ENCODE results near the gene FMNL2. TPM values are rescaled to one million over a fixed set of nuclear protein-coding genes. Genes with fewer than 3 reads are reported as not detected.

FMNL2 gene
- total RNA-seq, 1 donor from 2014 or later = 41.7 TPM

- Mint-ChIP-seq H3K4me1 (ENCODE audit: unreplicated experiment) (peaks cover 23% of the 10 kb centered on the region), H3K27me3 (ENCODE audit: unreplicated experiment) (peaks cover 5% of the 10 kb centered on the region), H3K27ac (ENCODE audit: unreplicated experiment) (peak overlapping the region; percentile 4), H3K36me3 (ENCODE audit: low read depth, unreplicated experiment) (no peaks in the 10 kb centered on the region), H3K9me3 (ENCODE audit: unreplicated experiment) (no peaks in the 10 kb centered on the region), H3K4me3 (ENCODE audit: unreplicated experiment) (no peak overlapping the region)
- no peak for TF ChIP-seq CTCF (IDR thresholded peaks at IDR 0.05; ENCODE audit: unreplicated experiment)
- DNase-seq (ENCODE audit: low spot score) = no peak
Measured at GRCh38 chr2:152369176-152369860, 34.3 kb downstream of the FMNL2 start.

- no peak overlapping the region for H3K4me3 Mint-ChIP-seq (ENCODE audit: unreplicated experiment)
- H3K27ac Mint-ChIP-seq (ENCODE audit: unreplicated experiment) = no peak overlapping the region
Measured at GRCh38 chr2:152370783-152371182, 35.8 kb downstream of the FMNL2 start.

GRCh38 chr2:152372438-152372984, 37.5 kb downstream of the FMNL2 start:
- H3K27ac Mint-ChIP-seq (ENCODE audit: unreplicated experiment) = no peak overlapping the region
- no peak for TF ChIP-seq CTCF (IDR thresholded peaks at IDR 0.05; ENCODE audit: unreplicated experiment)
- DNase-seq (ENCODE audit: low spot score) = no peak
- H3K9me3 Mint-ChIP-seq (ENCODE audit: unreplicated experiment) = no peaks in the 10 kb centered on the region
- H3K4me3 Mint-ChIP-seq (ENCODE audit: unreplicated experiment) = no peak overlapping the region
- peaks cover 16% of the 10 kb centered on the region for H3K4me1 Mint-ChIP-seq (ENCODE audit: unreplicated experiment)
- peaks cover 2% of the 10 kb centered on the region for H3K27me3 Mint-ChIP-seq (ENCODE audit: unreplicated experiment)
- H3K36me3 Mint-ChIP-seq (ENCODE audit: low read depth, unreplicated experiment) = no peaks in the 10 kb centered on the region

More at GRCh38 chr2:152370783-152371182, 35.8 kb downstream of the FMNL2 start:
- Mint-ChIP-seq H3K27me3 (ENCODE audit: unreplicated experiment) (peaks cover 5% of the 10 kb centered on the region), H3K9me3 (ENCODE audit: unreplicated experiment) (no peaks in the 10 kb centered on the region), H3K4me1 (ENCODE audit: unreplicated experiment) (peaks cover 19% of the 10 kb centered on the region), H3K36me3 (ENCODE audit: low read depth, unreplicated experiment) (no peaks in the 10 kb centered on the region)
- DNase-seq (ENCODE audit: low spot score) = no peak
- no peak for TF ChIP-seq CTCF (IDR thresholded peaks at IDR 0.05; ENCODE audit: unreplicated experiment)

GRCh38 chr2:152375174-152375573, 40.2 kb downstream of the FMNL2 start:
- H3K36me3 Mint-ChIP-seq (ENCODE audit: low read depth, unreplicated experiment) = no peaks in the 10 kb centered on the region
- no peak for DNase-seq (ENCODE audit: low spot score)
- no peak overlapping the region for H3K27ac Mint-ChIP-seq (ENCODE audit: unreplicated experiment)
- H3K4me1 Mint-ChIP-seq (ENCODE audit: unreplicated experiment) = peaks cover 8% of the 10 kb centered on the region
- no peaks in the 10 kb centered on the region for H3K27me3 Mint-ChIP-seq (ENCODE audit: unreplicated experiment)
- no peaks in the 10 kb centered on the region for H3K9me3 Mint-ChIP-seq (ENCODE audit: unreplicated experiment)
- TF ChIP-seq CTCF (IDR thresholded peaks at IDR 0.05; ENCODE audit: unreplicated experiment) = no peak
- no peak overlapping the region for H3K4me3 Mint-ChIP-seq (ENCODE audit: unreplicated experiment)

- no peak overlapping the region for H3K4me3 Mint-ChIP-seq (ENCODE audit: unreplicated experiment)
- H3K27ac Mint-ChIP-seq (ENCODE audit: unreplicated experiment) = no peak overlapping the region
- H3K36me3 Mint-ChIP-seq (ENCODE audit: low read depth, unreplicated experiment) = no peaks in the 10 kb centered on the region
- H3K4me1 Mint-ChIP-seq (ENCODE audit: unreplicated experiment) = peaks cover 8% of the 10 kb centered on the region
- DNase-seq (ENCODE audit: low spot score) = no peak
- no peak for TF ChIP-seq CTCF (IDR thresholded peaks at IDR 0.05; ENCODE audit: unreplicated experiment)
- no peaks in the 10 kb centered on the region for H3K27me3 Mint-ChIP-seq (ENCODE audit: unreplicated experiment)
- no peaks in the 10 kb centered on the region for H3K9me3 Mint-ChIP-seq (ENCODE audit: unreplicated experiment)
Measured at GRCh38 chr2:152376385-152376784, 41.4 kb downstream of the FMNL2 start.

All from endothelial cell (in vitro differentiated cells).